ENCODE measurements around the gene BUB1. TPM values are rescaled to one million over a fixed set of nuclear protein-coding genes. Genes with fewer than 3 reads are reported as not detected.

BUB1 gene
- total RNA-seq, 1 experiment from 2014 or later, result 80.2 TPM

DNA sequence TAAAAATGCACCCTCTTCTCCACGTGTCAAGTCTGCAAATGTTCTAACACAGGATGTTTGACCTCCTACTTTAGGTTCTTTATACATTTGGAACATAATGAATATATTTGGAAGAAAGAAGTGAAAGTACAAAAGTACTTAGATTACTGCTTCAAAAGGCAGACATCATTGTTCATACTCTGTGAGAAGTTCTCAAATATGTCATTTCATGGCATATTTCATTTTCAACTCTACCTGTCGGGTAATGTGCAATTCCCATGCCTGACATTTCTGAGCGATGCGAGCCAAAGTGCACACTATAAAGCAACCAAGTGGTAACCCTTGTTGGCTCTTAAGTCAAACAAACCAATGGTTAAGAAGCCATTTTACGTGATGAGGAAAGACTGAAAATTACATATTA, 7.0 kb downstream of the BUB1 start (continued):
- TF ChIP-seq SRF (IDR thresholded peaks at IDR 0.05; ENCODE audit: low read depth), result no peak
- TF ChIP-seq SIN3A (IDR thresholded peaks at IDR 0.05; ENCODE audit: low read depth), result no peak
- TF ChIP-seq, protein P1, sequence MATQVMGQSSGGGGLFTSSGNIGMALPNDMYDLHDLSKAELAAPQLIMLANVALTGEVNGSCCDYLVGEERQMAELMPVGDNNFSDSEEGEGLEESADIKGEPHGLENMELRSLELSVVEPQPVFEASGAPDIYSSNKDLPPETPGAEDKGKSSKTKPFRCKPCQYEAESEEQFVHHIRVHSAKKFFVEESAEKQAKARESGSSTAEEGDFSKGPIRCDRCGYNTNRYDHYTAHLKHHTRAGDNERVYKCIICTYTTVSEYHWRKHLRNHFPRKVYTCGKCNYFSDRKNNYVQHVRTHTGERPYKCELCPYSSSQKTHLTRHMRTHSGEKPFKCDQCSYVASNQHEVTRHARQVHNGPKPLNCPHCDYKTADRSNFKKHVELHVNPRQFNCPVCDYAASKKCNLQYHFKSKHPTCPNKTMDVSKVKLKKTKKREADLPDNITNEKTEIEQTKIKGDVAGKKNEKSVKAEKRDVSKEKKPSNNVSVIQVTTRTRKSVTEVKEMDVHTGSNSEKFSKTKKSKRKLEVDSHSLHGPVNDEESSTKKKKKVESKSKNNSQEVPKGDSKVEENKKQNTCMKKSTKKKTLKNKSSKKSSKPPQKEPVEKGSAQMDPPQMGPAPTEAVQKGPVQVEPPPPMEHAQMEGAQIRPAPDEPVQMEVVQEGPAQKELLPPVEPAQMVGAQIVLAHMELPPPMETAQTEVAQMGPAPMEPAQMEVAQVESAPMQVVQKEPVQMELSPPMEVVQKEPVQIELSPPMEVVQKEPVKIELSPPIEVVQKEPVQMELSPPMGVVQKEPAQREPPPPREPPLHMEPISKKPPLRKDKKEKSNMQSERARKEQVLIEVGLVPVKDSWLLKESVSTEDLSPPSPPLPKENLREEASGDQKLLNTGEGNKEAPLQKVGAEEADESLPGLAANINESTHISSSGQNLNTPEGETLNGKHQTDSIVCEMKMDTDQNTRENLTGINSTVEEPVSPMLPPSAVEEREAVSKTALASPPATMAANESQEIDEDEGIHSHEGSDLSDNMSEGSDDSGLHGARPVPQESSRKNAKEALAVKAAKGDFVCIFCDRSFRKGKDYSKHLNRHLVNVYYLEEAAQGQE (IDR thresholded peaks at IDR 0.05; ENCODE audit: low read depth), result no peak
- no peak for TF ChIP-seq JUND (IDR thresholded peaks at IDR 0.05)

DNA sequence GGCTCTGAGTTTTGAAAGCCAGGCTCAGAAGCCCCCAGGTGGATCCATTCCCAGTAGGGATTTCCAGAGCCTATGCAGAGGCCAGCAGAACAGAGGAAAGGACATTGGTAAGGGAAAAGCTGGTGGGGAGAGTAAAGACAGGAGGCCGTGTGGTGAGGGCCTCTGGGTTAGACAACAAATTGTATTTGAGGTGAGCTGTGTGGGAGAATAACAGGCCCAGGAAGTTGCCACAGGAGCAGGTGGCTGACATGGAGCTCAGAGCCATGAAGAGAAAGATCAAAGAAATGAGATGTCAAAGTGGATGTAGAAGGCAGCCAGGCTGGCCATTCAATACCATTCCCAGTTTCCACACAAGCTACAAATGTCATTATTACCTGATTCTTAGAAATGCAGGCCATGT, 8.8 kb downstream of the BUB1 start:
- Histone ChIP-seq H3K36me3 (ENCODE audit: control insufficient read depth in 1 of 2, insufficient read depth in 2 of 2, low read length in 2 of 2) (peaks cover 74% of the 10 kb centered on the region in 2 experiments), H3K79me2 (ENCODE audit: insufficient read depth, low read length) (peaks cover 65% of the 10 kb centered on the region), H3K27ac (ENCODE audit: low read depth, low read length) (no peak overlapping the region), H3K4me2 (ENCODE audit: low read length) (no peak overlapping the region), H3K9ac (ENCODE audit: low read length) (no peak overlapping the region), H4K20me1 (ENCODE audit: insufficient read depth) (0 out of 2 replicates have a peak, but pooled peaks cover 2% of the 10 kb centered on the region), H3K4me3 (replicated peaks in 1 of 2; ENCODE audit: low read depth in 1 of 2, low read length in 2 of 2) (no peak overlapping the region), H3K9me3 (ENCODE audit: control insufficient read depth in 1 of 2, insufficient read depth in 1 of 2, low read depth in 1 of 2, low read length in 2 of 2) (no peaks in the 10 kb centered on the region), H3K4me1 (ENCODE audit: control insufficient read depth in 1 of 2, insufficient read depth in 2 of 2, low read length in 2 of 2) (no peaks in the 10 kb centered on the region), H3K27me3 (ENCODE audit: insufficient read depth, low read length) (no peaks in the 10 kb centered on the region), H2AFZ (ENCODE audit: low read depth, low read length, poor library complexity, severe bottlenecking) (no peak overlapping the region), H3K9me2 (ENCODE audit: insufficient read depth) (no peaks in the 10 kb centered on the region)
- RAD21 ChIA-PET (ENCODE audit: low non-redundant PET in 1 of 2, low total read pairs in 2 of 2, uncharacterized antibody in 2 of 2, unreplicated experiment in 2 of 2), result no interaction called here
- no peak for DNase-seq (ENCODE audit: low read depth, low spot score)
- intact Hi-C loops (cut with micrococcal nuclease), result no loop called here
- no peak for TF ChIP-seq SRF (IDR thresholded peaks at IDR 0.05; ENCODE audit: low read depth)
- TF ChIP-seq FOSL1 (IDR thresholded peaks at IDR 0.05; ENCODE audit: low read depth), result no peak
- TF ChIP-seq CBX3 (IDR thresholded peaks at IDR 0.05; ENCODE audit: low read depth), result no peak
- TF ChIP-seq CEBPB (IDR thresholded peaks at IDR 0.05; ENCODE audit: low read depth), result no peak
- no peak for TF ChIP-seq RAD21 (IDR thresholded peaks at IDR 0.05; ENCODE audit: low read depth)
- no peak for TF ChIP-seq EZH2phosphoT487 (IDR thresholded peaks at IDR 0.05; ENCODE audit: borderline replicate concordance)
- TF ChIP-seq, protein P1 (IDR thresholded peaks at IDR 0.05; ENCODE audit: low read depth), result no peak
- TF ChIP-seq, protein P2, sequence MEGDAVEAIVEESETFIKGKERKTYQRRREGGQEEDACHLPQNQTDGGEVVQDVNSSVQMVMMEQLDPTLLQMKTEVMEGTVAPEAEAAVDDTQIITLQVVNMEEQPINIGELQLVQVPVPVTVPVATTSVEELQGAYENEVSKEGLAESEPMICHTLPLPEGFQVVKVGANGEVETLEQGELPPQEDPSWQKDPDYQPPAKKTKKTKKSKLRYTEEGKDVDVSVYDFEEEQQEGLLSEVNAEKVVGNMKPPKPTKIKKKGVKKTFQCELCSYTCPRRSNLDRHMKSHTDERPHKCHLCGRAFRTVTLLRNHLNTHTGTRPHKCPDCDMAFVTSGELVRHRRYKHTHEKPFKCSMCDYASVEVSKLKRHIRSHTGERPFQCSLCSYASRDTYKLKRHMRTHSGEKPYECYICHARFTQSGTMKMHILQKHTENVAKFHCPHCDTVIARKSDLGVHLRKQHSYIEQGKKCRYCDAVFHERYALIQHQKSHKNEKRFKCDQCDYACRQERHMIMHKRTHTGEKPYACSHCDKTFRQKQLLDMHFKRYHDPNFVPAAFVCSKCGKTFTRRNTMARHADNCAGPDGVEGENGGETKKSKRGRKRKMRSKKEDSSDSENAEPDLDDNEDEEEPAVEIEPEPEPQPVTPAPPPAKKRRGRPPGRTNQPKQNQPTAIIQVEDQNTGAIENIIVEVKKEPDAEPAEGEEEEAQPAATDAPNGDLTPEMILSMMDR (IDR thresholded peaks at IDR 0.05 in 2 of 3, conservative IDR thresholded peaks at IDR 0.05 in 1 of 3; ENCODE audit: borderline replicate concordance in 1 of 3, insufficient read depth in 1 of 3, low read depth in 2 of 3, low read length in 2 of 3), result no peak
- TF ChIP-seq ELF1 (IDR thresholded peaks at IDR 0.05; ENCODE audit: borderline replicate concordance, low read depth), result no peak
- TF ChIP-seq SP1 (IDR thresholded peaks at IDR 0.05; ENCODE audit: low read depth), result no peak
- TF ChIP-seq EGR1 (IDR thresholded peaks at IDR 0.05; ENCODE audit: low read depth), result no peak
- TF ChIP-seq, protein P3, sequence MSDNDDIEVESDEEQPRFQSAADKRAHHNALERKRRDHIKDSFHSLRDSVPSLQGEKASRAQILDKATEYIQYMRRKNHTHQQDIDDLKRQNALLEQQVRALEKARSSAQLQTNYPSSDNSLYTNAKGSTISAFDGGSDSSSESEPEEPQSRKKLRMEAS (IDR thresholded peaks at IDR 0.05), result no peak
- ATAC-seq, result no peak
- BruUV-seq (replicated peaks), result no TSS peak
- CTCF ChIA-PET, result interaction anchor here (1.7 kb wide), 1 partner anchor 9 kb away, joined by 4 read pairs; the partner anchor contains the start of gene BUB1
- POLR2A ChIA-PET, result interaction anchor here (1.1 kb wide), 1 partner anchor 9 kb away, joined by 3 read pairs; the partner anchor contains the start of gene BUB1
